Smooth muscle cell (in vitro differentiated cells): ENCODE measurements around the gene METAP1. TPM values are rescaled to one million over a fixed set of nuclear protein-coding genes. Genes with fewer than 3 reads are reported as not detected.
"Not testable (repeated sequence)": the region's sequence is repeated elsewhere in the genome, so short reads cannot be mapped to it uniquely, and the experiment has no call there.

Experiments used
- DNase-seq: peaks from one replicate; lab custom pipeline; 2025; ENCODE audit not compliant: unreplicated experiment; lab: John Stamatoyannopoulos, UW
- H2AFZ ChIP-seq: fragments of 200-600 bp; sonication (generic); 2 replicates; pipeline ENCODE4 v1.6.0; 2016; ENCODE audit warnings: antibody characterized with exemption, low read depth, mild to moderate bottlenecking
- H3F3A ChIP-seq: fragments of 200-600 bp; sonication (generic); 2 replicates; pipeline ENCODE4 v1.6.0; 2017; ENCODE audit warnings: antibody characterized with exemption, low read depth
- H3K27ac ChIP-seq: fragments of 200-600 bp; sonication (generic); 2 replicates; pipeline ENCODE4 v1.5.1; 2016; ENCODE audit warnings: low read depth, mild to moderate bottlenecking
- H3K27me3 ChIP-seq: fragments of 200-600 bp; sonication (generic); 2 replicates; pipeline ENCODE4 v1.6.1; 2016; ENCODE audit warnings: low read depth, mild to moderate bottlenecking
- H3K36me3 ChIP-seq: fragments of 200-600 bp; sonication (generic); 2 replicates; pipeline ENCODE4 v1.5.1; 2016; ENCODE audit warnings: low read depth
- H3K4me1 ChIP-seq: fragments of 200-600 bp; sonication (generic); 2 replicates; pipeline ENCODE4 v1.5.1; 2016; ENCODE audit warnings: low read depth
- H3K4me2 ChIP-seq: fragments of 200-600 bp; sonication (generic); 2 replicates; pipeline ENCODE4 v1.6.0; 2016; ENCODE audit warnings: mild to moderate bottlenecking
- H3K4me3 ChIP-seq: fragments of 200-600 bp; sonication (generic); 2 replicates; pipeline ENCODE4 v1.5.1; 2016; ENCODE audit warnings: mild to moderate bottlenecking
- H3K79me2 ChIP-seq: fragments of 200-600 bp; sonication (generic); 2 replicates; pipeline ENCODE4 v1.6.0; 2016; ENCODE audit warnings: low read depth, mild to moderate bottlenecking
- H3K9ac ChIP-seq: fragments of 200-600 bp; sonication (generic); 2 replicates; pipeline ENCODE4 v1.6.0; 2016; ENCODE audit warnings: low read depth
- H3K9me3 ChIP-seq: fragments of 200-600 bp; sonication (generic); replicated peaks from 2 replicates; pipeline ENCODE4 v1.5.1; 2016; ENCODE audit warnings: low read depth
- H4K20me1 ChIP-seq: fragments of 200-600 bp; sonication (generic); 2 replicates; pipeline ENCODE4 v1.6.0; 2016; ENCODE audit warnings: low read depth
- WGBS: methylation state at CpG from one replicate; pipeline ENCODE4 v1.1.7; 2016; ENCODE audit warnings: low lambda C conversion rate; 5-methylcytosine and 5-hydroxymethylcytosine counted together
- polyA plus RNA-seq: library from polyadenylated mRNA; unstranded; fragments of >200 nt; fragmentation: Nextera tagmentation; extraction: Ambion mirVana; gene quantifications from 2 replicates; pipeline ENCODE4 v1.2.1, GENCODE V29; 2016
- total RNA-seq: library from RNA; depleted of rRNA; stranded (reverse); fragments of >200 nt; gene quantifications from 2 replicates; pipeline ENCODE4 v1.2.3, GENCODE V29; 2014
- TF ChIP-seq, protein P1 (sequence below): fragments of 200-600 bp; sonication (generic); IDR thresholded peaks from 2 replicates; pipeline ENCODE4 v1.5.1; 2017; ENCODE audit warnings: borderline replicate concordance, mild to moderate bottlenecking, antibody characterized with exemption; ENCODE audit not compliant: insufficient read depth, poor library complexity, severe bottlenecking

Gene METAP1
- total and polyA plus RNA-seq, 2 experiments from 2014 or later, result 19.1 to 73.3 TPM

DNA sequence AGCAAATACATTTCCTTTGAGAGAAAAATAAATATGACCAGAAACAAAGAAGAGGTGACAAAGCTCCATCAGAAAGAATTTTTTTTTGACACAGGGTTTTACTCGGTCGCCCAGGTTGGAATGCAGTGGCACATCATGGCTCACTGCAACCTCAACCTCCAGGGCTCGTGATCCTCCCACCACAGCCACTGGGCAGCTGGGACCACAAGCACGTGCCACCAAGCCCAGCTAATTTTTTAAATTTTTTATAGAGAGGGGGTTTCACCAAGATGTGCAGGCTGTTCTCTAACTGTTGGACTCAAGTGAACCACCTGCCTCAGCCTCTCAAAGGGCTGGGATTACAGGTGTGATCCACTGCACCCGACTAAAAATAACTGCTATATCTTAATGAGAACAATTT is 82.8 kb downstream of the METAP1 start:
- Histone ChIP-seq H3F3A (peaks cover 8% of the 10 kb centered on the region), H3K9me3 (no peaks in the 10 kb centered on the region), H3K27me3 (no peaks in the 10 kb centered on the region), H3K4me2 (no peak overlapping the region), H3K27ac (no peak overlapping the region), H3K4me3 (no peak overlapping the region), H3K9ac (no peak overlapping the region), H3K4me1 (no peaks in the 10 kb centered on the region), H3K36me3 (peaks cover 35% of the 10 kb centered on the region), H2AFZ (no peak overlapping the region), H4K20me1 (peaks cover 52% of the 10 kb centered on the region), H3K79me2 (peaks cover 16% of the 10 kb centered on the region)
- 94% methylated on average over 5 of the region's 5 CpGs for whole genome bisulfite sequencing
- TF ChIP-seq, protein P1, sequence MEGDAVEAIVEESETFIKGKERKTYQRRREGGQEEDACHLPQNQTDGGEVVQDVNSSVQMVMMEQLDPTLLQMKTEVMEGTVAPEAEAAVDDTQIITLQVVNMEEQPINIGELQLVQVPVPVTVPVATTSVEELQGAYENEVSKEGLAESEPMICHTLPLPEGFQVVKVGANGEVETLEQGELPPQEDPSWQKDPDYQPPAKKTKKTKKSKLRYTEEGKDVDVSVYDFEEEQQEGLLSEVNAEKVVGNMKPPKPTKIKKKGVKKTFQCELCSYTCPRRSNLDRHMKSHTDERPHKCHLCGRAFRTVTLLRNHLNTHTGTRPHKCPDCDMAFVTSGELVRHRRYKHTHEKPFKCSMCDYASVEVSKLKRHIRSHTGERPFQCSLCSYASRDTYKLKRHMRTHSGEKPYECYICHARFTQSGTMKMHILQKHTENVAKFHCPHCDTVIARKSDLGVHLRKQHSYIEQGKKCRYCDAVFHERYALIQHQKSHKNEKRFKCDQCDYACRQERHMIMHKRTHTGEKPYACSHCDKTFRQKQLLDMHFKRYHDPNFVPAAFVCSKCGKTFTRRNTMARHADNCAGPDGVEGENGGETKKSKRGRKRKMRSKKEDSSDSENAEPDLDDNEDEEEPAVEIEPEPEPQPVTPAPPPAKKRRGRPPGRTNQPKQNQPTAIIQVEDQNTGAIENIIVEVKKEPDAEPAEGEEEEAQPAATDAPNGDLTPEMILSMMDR, result no peak
- no peak for DNase-seq

DNA sequence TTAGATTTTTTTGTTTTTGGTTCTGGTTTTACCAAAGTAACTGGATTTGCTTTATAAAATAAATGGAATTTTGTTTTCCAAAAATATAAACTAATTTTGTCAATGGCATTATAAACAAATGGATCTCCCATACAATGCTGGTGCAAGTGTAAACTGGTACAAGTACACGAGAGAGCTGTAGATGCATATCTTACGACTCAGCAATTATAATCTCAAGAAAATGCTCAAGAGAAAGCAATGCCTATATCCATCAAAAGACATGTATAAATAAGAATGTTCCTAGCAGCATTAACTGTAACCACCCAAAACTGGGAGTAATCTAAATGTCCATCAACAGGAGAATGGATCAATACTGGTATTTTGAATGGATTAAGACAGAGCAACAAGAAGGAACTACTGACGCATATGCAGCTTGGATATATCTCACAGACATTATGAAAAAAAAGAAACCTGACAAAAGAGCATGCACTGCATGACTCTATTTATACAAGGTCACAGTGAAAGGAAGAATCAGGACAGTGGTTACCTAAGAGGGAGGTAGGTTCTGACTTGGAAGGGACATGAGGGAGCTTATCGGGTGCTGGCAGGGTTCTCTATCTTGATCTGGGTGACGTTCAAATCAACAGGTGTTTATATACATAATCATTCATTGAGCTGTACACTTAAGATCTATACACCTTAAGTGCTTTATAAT is 83.6 kb downstream of the METAP1 start:
- TF ChIP-seq, protein P1, result no peak
- Histone ChIP-seq H3K4me1 (no peaks in the 10 kb centered on the region), H3K4me2 (no peak overlapping the region), H3K9me3 (no peaks in the 10 kb centered on the region), H3K4me3 (no peak overlapping the region), H2AFZ (no peak overlapping the region), H4K20me1 (peaks cover 57% of the 10 kb centered on the region), H3K36me3 (peaks cover 39% of the 10 kb centered on the region), H3K27me3 (no peaks in the 10 kb centered on the region), H3F3A (peaks cover 4% of the 10 kb centered on the region), H3K27ac (no peak overlapping the region), H3K9ac (no peak overlapping the region), H3K79me2 (peaks cover 17% of the 10 kb centered on the region)
- 90% methylated on average over 5 of the region's 5 CpGs for WGBS
- no peak for DNase-seq

DNA sequence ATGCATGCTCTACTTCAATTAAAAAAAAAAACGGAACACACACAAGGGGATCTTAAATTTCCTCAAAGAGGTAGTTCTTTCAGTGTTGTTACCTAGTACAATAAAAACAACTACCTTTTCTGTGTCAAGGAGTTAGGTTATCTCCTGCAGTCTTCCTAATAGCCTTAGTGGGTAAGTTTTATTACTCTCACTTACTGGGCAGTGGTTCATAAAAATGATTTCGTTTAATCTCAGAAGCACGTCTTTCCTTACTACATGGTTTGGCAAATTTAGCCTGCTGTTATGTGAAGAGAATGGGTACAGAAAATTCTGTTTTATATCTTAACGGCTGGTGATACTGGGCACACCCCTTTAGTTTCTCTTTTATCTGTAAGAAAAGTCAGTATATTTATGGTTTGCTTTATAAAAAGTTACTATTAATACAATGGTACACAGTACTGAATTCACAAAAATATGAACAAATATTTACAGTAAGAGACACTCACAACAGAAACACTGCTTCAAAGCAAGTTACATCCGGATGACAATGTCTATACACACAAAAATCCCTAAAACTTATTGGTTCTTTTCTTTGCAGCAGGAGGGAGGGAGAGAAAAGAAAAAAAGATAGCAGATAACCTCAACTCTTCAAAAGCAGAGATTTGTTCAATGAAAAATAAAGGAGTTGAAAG is 84.2 kb downstream of the METAP1 start:
- peaks cover 45% of the 10 kb centered on the region for H3K36me3 ChIP-seq

DNA sequence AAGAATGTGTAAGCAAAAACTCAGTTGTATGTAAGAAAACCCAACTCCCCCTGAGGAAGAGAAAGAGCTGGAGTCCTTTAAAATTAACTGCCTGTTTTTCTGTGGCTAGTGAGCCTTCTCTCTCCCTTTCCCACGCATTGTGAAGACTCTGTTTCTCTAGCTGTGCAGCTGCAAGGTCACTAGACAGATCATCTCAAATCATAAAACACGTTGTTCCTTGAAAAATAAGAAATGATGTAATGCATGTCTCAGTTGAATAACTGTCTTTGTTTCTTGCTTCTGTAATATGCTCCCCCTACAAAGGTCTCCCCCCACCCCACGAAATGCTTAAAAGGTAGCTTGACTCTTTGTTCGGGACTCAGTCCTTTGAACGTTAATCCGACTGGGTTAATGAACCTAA is 85.3 kb downstream of the METAP1 start:
- not testable (repeated sequence) for H3K4me1 ChIP-seq, H3K27ac ChIP-seq, H3K4me2 ChIP-seq, H3F3A ChIP-seq, H3K9me3 ChIP-seq, H2AFZ ChIP-seq, DNase-seq, H3K4me3 ChIP-seq, H3K9ac ChIP-seq, H3K27me3 ChIP-seq
- 78% methylated on average over 6 of the region's 6 CpGs for WGBS
- peaks cover 32% of the 10 kb centered on the region for H3K79me2 ChIP-seq
- peaks cover 73% of the 10 kb centered on the region for H4K20me1 ChIP-seq
- H3K36me3 ChIP-seq, result peaks cover 41% of the 10 kb centered on the region

More for the DNA sequence above, 84.2 kb downstream of the METAP1 start:
- Histone ChIP-seq H3K79me2 (peaks cover 24% of the 10 kb centered on the region), H3K9me3 (no peaks in the 10 kb centered on the region), H3F3A (peaks cover 4% of the 10 kb centered on the region), H3K4me1 (no peaks in the 10 kb centered on the region), H2AFZ (no peak overlapping the region), H3K4me3 (no peak overlapping the region), H3K27ac (no peak overlapping the region), H3K27me3 (no peaks in the 10 kb centered on the region), H4K20me1 (peaks cover 62% of the 10 kb centered on the region), H3K4me2 (no peak overlapping the region), H3K9ac (no peak overlapping the region)
- TF ChIP-seq, protein P1, result no peak
- 93% methylated on average over 5 of the region's 5 CpGs for WGBS
- no peak for DNase-seq
